GM23248 (cell line): Measurements from ENCODE around the gene ADH1B. TPM values are rescaled to one million over a fixed set of nuclear protein-coding genes. Genes with fewer than 3 reads are reported as not detected.
A peak's percentile ranks its signal among the peaks of the same experiment; 100 is the strongest.
"Not testable (repeated sequence)": the region's sequence is repeated elsewhere in the genome, so short reads cannot be mapped to it uniquely, and the experiment has no call there.

Experiments
- DNase-seq: peaks from one replicate; pipeline ENCODE4 v3.0.0-alpha.2; 2015
- H2AFZ ChIP-seq: fragments of 200-600 bp; sonication (generic); 2 replicates; pipeline ENCODE4 v1.6.1; 2016; ENCODE audit warnings: antibody characterized with exemption
- H3F3A ChIP-seq: fragments of 200-600 bp; sonication (generic); 2 replicates; pipeline ENCODE4 v1.6.1; 2016; ENCODE audit warnings: mild to moderate bottlenecking, antibody characterized with exemption, mixed run types; ENCODE audit not compliant: insufficient read depth
- H3K27ac ChIP-seq: fragments of 200-600 bp; sonication (generic); 2 replicates; pipeline ENCODE4 v1.5.1; 2016; ENCODE audit warnings: mild to moderate bottlenecking
- H3K27me3 ChIP-seq: fragments of 200-600 bp; sonication (generic); replicated peaks from 2 replicates; pipeline ENCODE4 v1.6.1; 2016; ENCODE audit warnings: mild to moderate bottlenecking; ENCODE audit not compliant: insufficient read depth
- H3K36me3 ChIP-seq: fragments of 200-600 bp; sonication (generic); 2 replicates; pipeline ENCODE4 v1.6.1; 2016; ENCODE audit warnings: low read depth, mild to moderate bottlenecking
- H3K4me1 ChIP-seq: fragments of 200-600 bp; sonication (generic); 2 replicates; pipeline ENCODE4 v1.6.1; 2016; ENCODE audit warnings: mild to moderate bottlenecking; ENCODE audit not compliant: insufficient read depth
- H3K4me2 ChIP-seq: fragments of 200-600 bp; sonication (generic); one replicate; pipeline ENCODE4 v1.6.1; 2016; ENCODE audit warnings: mild to moderate bottlenecking; ENCODE audit not compliant: unreplicated experiment
- H3K4me3 ChIP-seq: fragments of 200-600 bp; sonication (generic); 2 replicates; pipeline ENCODE4 v1.5.1; 2016; ENCODE audit warnings: mild to moderate bottlenecking
- H3K79me2 ChIP-seq: fragments of 200-600 bp; sonication (generic); 2 replicates; pipeline ENCODE4 v1.6.1; 2016; ENCODE audit warnings: mild to moderate bottlenecking; ENCODE audit not compliant: insufficient read depth
- H3K9ac ChIP-seq: fragments of 200-600 bp; sonication (generic); 2 replicates; pipeline ENCODE4 v1.6.1; 2016; ENCODE audit warnings: mild to moderate bottlenecking
- H3K9me2 ChIP-seq: fragments of 200-600 bp; sonication (generic); 2 replicates; pipeline ENCODE4 v1.6.1; 2016; ENCODE audit warnings: mixed run types, mild to moderate bottlenecking, moderate library complexity; ENCODE audit not compliant: insufficient read depth
- H3K9me3 ChIP-seq: fragments of 200-600 bp; sonication (generic); one replicate; pipeline ENCODE4 v1.6.1; 2017; ENCODE audit warnings: low read depth
- H4K20me1 ChIP-seq: fragments of 200-600 bp; sonication (generic); 2 replicates; pipeline ENCODE4 v1.6.0; 2016; ENCODE audit not compliant: insufficient read depth
- EZH2 ChIP-seq: fragments of 200-600 bp; sonication (generic); IDR thresholded peaks from 2 replicates; pipeline ENCODE4 v1.6.1; 2018; ENCODE audit warnings: antibody characterized with exemption, mild to moderate bottlenecking; ENCODE audit not compliant: insufficient read depth, poor library complexity, severe bottlenecking
- EZH2phosphoT487 ChIP-seq: fragments of 200-600 bp; sonication (generic); IDR thresholded peaks from 2 replicates; pipeline ENCODE4 v1.6.1; 2018; ENCODE audit warnings: antibody characterized with exemption, moderate library complexity, mild to moderate bottlenecking, low read depth; ENCODE audit not compliant: insufficient read depth
- WGBS, 2 experiments: methylation state at CpG; one replicate each; pipeline ENCODE4 v1.1.6; 2015 to 2017; ENCODE audit warnings: low lambda C conversion rate in 2 of 2, low coverage in 1 of 2; ENCODE audit errors: missing lambda C conversion rate in 2 of 2; 5-methylcytosine and 5-hydroxymethylcytosine counted together
- in situ Hi-C: fragments of 300-500 bp; cut with MboI; formaldehyde crosslinking; loops from 2 replicates; pipeline ENCODE4 v1.15.0; 2020
- polyA plus RNA-seq: library from polyadenylated mRNA; unstranded; fragments of >200 nt; fragmentation: Nextera tagmentation; extraction: Ambion mirVana; gene quantifications from 2 replicates; pipeline ENCODE4 v1.2.1, GENCODE V29; 2016
- total RNA-seq: library from RNA; depleted of rRNA; stranded (reverse); fragments of >200 nt; shearing (Covaris generic); gene quantifications from 2 replicates; pipeline ENCODE4 v1.2.3, GENCODE V29; 2014

The ADH1B gene
- total and polyA plus RNA-seq, 2 experiments from 2014 or later: 0.15 TPM; not detected in 1

GRCh38 chr4:99324361-99324760 lies 3.2 kb upstream of the ADH1B start:
- no peaks in the 10 kb centered on the region for H3K27me3 ChIP-seq

DNA sequence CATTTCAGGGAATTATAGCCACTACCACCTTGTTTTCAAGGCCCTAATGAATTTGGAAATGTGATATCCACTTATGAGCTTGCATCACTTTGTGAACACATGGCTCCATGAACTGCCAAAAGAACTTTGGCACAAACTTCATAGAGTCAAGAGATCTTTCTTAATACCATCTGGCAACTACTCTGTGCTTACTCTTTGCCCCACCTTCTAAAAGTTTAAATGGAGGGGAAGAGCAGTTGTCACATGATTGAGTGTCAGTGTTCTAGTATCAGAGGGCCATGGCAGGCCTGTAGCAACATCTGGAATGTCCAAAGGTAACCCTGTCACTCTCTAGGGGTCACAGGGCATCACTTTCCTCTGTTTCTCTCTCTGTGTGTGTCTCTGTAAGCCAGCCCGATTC lies 2.6 kb upstream of the ADH1B start:
- 86 to 88% methylated on average over 1 of the region's 1 CpG for WGBS, 2 experiments

More at GRCh38 chr4:99324361-99324760, 3.2 kb upstream of the ADH1B start:
- Histone ChIP-seq H3K79me2 (no peaks in the 10 kb centered on the region), H3K9me3 (no peaks in the 10 kb centered on the region), H3K9ac (no peak overlapping the region), H4K20me1 (no peaks in the 10 kb centered on the region), H3K4me3 (no peak overlapping the region), H3K36me3 (no peaks in the 10 kb centered on the region), H3K27ac (peak overlapping the region; percentile 34; the same call in 1 of the 2 replicates), H3K9me2 (no peaks in the 10 kb centered on the region), H3F3A (peaks cover 14% of the 10 kb centered on the region; the same call in 1 of the 2 replicates), H2AFZ (no peak overlapping the region), H3K4me2 (peak overlapping the region; percentile 48), H3K4me1 (peaks cover 13% of the 10 kb centered on the region)
- DNase-seq: peak; percentile 11
- 5 to 6% methylated on average over 1 of the region's 1 CpG for WGBS, 2 experiments
- TF ChIP-seq EZH2phosphoT487 (no peak), EZH2 (no peak)
- in situ Hi-C loops: no loop called here

GRCh38 chr4:99317811-99318210 lies 3.4 kb downstream of the ADH1B start:
- in situ Hi-C loops, H4K20me1 ChIP-seq, H3K9me2 ChIP-seq, DNase-seq, H3K27me3 ChIP-seq, H3K9me3 ChIP-seq, H3K9ac ChIP-seq, H3F3A ChIP-seq, H3K4me3 ChIP-seq, H3K4me2 ChIP-seq, H2AFZ ChIP-seq, H3K27ac ChIP-seq, H3K4me1 ChIP-seq, H3K79me2 ChIP-seq, H3K36me3 ChIP-seq: not testable (repeated sequence)
- 84 to 88% methylated on average over 8 of the region's 8 CpGs for WGBS, 2 experiments

More for the DNA sequence above, 2.6 kb upstream of the ADH1B start:
- in situ Hi-C loops: no loop called here
- no peak overlapping the region for H3K4me3 ChIP-seq
- no peaks in the 10 kb centered on the region for H3K36me3 ChIP-seq
- H3K9me3 ChIP-seq: no peaks in the 10 kb centered on the region
- H3K4me2 ChIP-seq: no peak overlapping the region
- no peaks in the 10 kb centered on the region for H3K27me3 ChIP-seq
- peaks cover 14% of the 10 kb centered on the region; the same call in 1 of the 2 replicates for H3F3A ChIP-seq
- DNase-seq: peak; percentile 66
- H2AFZ ChIP-seq: no peak overlapping the region
- no peak for TF ChIP-seq EZH2
- TF ChIP-seq EZH2phosphoT487: no peak
- H3K27ac ChIP-seq: 0 out of 2 replicates have a peak overlapping the region, but pooled peaks have one; percentile 4
- no peaks in the 10 kb centered on the region for H3K79me2 ChIP-seq
- H3K9me2 ChIP-seq: no peaks in the 10 kb centered on the region
- H3K4me1 ChIP-seq: peaks cover 13% of the 10 kb centered on the region
- H4K20me1 ChIP-seq: no peaks in the 10 kb centered on the region
- H3K9ac ChIP-seq: no peak overlapping the region

DNA sequence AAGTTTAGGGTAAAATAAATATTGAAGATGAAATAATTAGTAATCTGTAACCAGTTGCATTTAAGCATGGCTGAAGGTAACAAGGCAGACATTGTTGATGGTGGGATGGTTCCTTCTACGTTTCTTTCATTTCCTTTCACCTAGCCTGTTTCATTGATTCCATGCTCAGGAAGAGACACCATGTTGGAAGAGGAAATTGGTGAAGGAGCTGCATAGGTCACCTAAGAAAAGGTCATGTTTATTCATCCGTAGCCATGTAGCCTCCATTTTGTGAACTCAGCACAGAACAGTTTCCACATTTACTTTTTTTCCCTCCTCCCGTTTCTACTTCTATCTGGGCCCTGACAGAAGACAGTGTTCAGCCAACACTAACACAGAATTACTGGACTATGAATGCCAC lies 3.8 kb downstream of the ADH1B start:
- H2AFZ ChIP-seq: no peak overlapping the region
- no peak overlapping the region for H3K9ac ChIP-seq
- no peak overlapping the region for H3K27ac ChIP-seq
- H3K27me3 ChIP-seq: no peaks in the 10 kb centered on the region
- 73 to 86% methylated on average over 3 of the region's 3 CpGs for WGBS, 2 experiments
- TF ChIP-seq EZH2phosphoT487 (no peak), EZH2 (no peak)
- no peak for DNase-seq
- H3K79me2 ChIP-seq: no peaks in the 10 kb centered on the region
- no peaks in the 10 kb centered on the region for H3F3A ChIP-seq
- H3K9me2 ChIP-seq: no peaks in the 10 kb centered on the region
- in situ Hi-C loops: no loop called here
- no peak overlapping the region for H3K4me3 ChIP-seq
- H3K4me1 ChIP-seq: no peaks in the 10 kb centered on the region
- no peaks in the 10 kb centered on the region for H3K9me3 ChIP-seq
- H4K20me1 ChIP-seq: no peaks in the 10 kb centered on the region
- no peak overlapping the region for H3K4me2 ChIP-seq
- H3K36me3 ChIP-seq: no peaks in the 10 kb centered on the region

DNA sequence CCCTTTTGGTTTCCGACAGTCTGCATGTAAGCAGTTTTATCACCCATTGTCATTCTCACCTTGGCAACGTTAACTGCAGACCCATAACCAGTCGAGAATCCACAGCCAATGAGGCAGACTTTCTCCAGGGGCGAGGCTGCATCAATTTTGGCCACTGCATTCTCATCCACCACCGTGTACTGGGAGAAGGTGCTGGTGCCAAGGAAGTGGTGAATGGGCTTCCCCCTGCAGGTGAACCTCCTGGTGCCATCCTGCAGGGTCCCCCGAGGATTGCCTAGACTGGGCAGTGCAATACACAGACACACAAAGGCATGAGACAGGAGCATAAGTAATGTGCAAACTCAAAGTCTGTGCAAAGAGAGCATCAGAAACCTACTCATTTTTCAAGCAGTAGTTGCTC lies 5.4 kb downstream of the ADH1B start:
- H3K4me1 ChIP-seq: no peaks in the 10 kb centered on the region
- H3K9me3 ChIP-seq: no peaks in the 10 kb centered on the region
- in situ Hi-C loops: no loop called here
- H3K36me3 ChIP-seq: no peaks in the 10 kb centered on the region
- no peak for TF ChIP-seq EZH2
- no peak for TF ChIP-seq EZH2phosphoT487
- H3K27me3 ChIP-seq: no peaks in the 10 kb centered on the region
- no peak overlapping the region for H3K9ac ChIP-seq
- no peak overlapping the region for H3K4me3 ChIP-seq
- no peak overlapping the region for H3K4me2 ChIP-seq
- H4K20me1 ChIP-seq: no peaks in the 10 kb centered on the region
- no peaks in the 10 kb centered on the region for H3K9me2 ChIP-seq
- H3K79me2 ChIP-seq: no peaks in the 10 kb centered on the region
- H3K27ac ChIP-seq: no peak overlapping the region
- no peak overlapping the region for H2AFZ ChIP-seq
- H3F3A ChIP-seq: no peaks in the 10 kb centered on the region
- no peak for DNase-seq
- 41 to 50% methylated on average over 6 of the region's 6 CpGs for WGBS, 2 experiments
